ENCODE data around the gene BIN1.

BIN1 gene

GRCh38 chr2:127139766-127140165 lies 32.8 kb upstream of the BIN1 start:
- DNase-seq (ENCODE audit: low read depth) = no peak
- H3K4me3 ChIP-seq (ENCODE audit: low read depth, low read length) = no peak overlapping the region
- TF ChIP-seq, protein P1, sequence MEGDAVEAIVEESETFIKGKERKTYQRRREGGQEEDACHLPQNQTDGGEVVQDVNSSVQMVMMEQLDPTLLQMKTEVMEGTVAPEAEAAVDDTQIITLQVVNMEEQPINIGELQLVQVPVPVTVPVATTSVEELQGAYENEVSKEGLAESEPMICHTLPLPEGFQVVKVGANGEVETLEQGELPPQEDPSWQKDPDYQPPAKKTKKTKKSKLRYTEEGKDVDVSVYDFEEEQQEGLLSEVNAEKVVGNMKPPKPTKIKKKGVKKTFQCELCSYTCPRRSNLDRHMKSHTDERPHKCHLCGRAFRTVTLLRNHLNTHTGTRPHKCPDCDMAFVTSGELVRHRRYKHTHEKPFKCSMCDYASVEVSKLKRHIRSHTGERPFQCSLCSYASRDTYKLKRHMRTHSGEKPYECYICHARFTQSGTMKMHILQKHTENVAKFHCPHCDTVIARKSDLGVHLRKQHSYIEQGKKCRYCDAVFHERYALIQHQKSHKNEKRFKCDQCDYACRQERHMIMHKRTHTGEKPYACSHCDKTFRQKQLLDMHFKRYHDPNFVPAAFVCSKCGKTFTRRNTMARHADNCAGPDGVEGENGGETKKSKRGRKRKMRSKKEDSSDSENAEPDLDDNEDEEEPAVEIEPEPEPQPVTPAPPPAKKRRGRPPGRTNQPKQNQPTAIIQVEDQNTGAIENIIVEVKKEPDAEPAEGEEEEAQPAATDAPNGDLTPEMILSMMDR (conservative IDR thresholded peaks at IDR 0.05; ENCODE audit: low read depth, low read length) = no peak

- no peak overlapping the region for H3K4me3 ChIP-seq (ENCODE audit: low read depth, low read length)
- TF ChIP-seq, protein P1 (conservative IDR thresholded peaks at IDR 0.05; ENCODE audit: low read depth, low read length) = no peak
- no peak for DNase-seq (ENCODE audit: low read depth)
These were observed 31.3 kb upstream of the BIN1 start for GRCh38 chr2:127138281-127138680.

GRCh38 chr2:127137741-127138140 lies 30.8 kb upstream of the BIN1 start:
- no peak for DNase-seq (ENCODE audit: low read depth)
- no peak overlapping the region for H3K4me3 ChIP-seq (ENCODE audit: low read depth, low read length)
- TF ChIP-seq, protein P1 (conservative IDR thresholded peaks at IDR 0.05; ENCODE audit: low read depth, low read length) = no peak

GRCh38 chr2:127137225-127137624 lies 30.3 kb upstream of the BIN1 start:
- DNase-seq (ENCODE audit: low read depth) = no peak
- H3K4me3 ChIP-seq (ENCODE audit: low read depth, low read length) = no peak overlapping the region
- TF ChIP-seq, protein P1 (conservative IDR thresholded peaks at IDR 0.05; ENCODE audit: low read depth, low read length) = no peak

- TF ChIP-seq, protein P1 (conservative IDR thresholded peaks at IDR 0.05; ENCODE audit: low read depth, low read length) = no peak
- DNase-seq (ENCODE audit: low read depth) = no peak
- no peak overlapping the region for H3K4me3 ChIP-seq (ENCODE audit: low read depth, low read length)
These were observed 28.2 kb upstream of the BIN1 start for GRCh38 chr2:127134833-127135830.

- no peak overlapping the region for H3K4me3 ChIP-seq (ENCODE audit: low read depth, low read length)
- no peak for DNase-seq (ENCODE audit: low read depth)
- TF ChIP-seq, protein P1 (conservative IDR thresholded peaks at IDR 0.05; ENCODE audit: low read depth, low read length) = no peak
These were observed 27.3 kb upstream of the BIN1 start for GRCh38 chr2:127134235-127134634.

DNA sequence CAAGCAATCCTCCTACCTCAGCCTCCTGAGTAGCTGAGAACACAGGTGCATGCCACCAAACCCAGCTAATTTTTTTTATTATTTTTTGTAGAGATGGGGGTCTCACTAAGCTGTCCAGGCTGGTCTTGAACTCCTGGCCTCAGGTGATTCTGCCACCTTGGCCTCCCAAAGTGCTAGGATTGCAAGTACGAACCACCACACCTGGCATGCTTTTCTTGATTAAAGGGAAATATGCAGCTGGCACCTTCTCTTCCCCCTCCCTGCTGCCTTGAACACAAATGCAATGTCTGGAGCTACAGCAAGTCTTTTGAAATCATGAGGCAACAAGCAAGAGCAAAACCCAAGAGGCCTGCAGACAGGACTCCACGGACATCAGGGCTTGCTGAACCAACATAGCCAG lies 26.8 kb upstream of the BIN1 start:
- H3K4me3 ChIP-seq (ENCODE audit: low read depth, low read length) = no peak overlapping the region
- DNase-seq (ENCODE audit: low read depth) = no peak
- TF ChIP-seq, protein P1 (conservative IDR thresholded peaks at IDR 0.05; ENCODE audit: low read depth, low read length) = no peak
